A549 (cell line): ENCODE results near the gene CLEC10A. TPM values are rescaled to one million over a fixed set of nuclear protein-coding genes. Genes with fewer than 3 reads are reported as not detected.

ENCODE experiments used
- ATAC-seq, 2 experiments: fragments of 200-7000 bp in 1 of 2; fragments of >200 bp in 1 of 2; cut with Nextera tagmentation in 1 of 2; cut with Tn5 transposase in 1 of 2; 3 replicates each; pipeline versions ENCODE4 v1.8.0 to v1.9.1; 2018 to 2020; ENCODE audit warnings: mild to moderate bottlenecking in 1 of 2, moderate library complexity in 1 of 2
- CTCF ChIA-PET: fragments of 300-600 bp; sonication (Branson Sonifier 250); formaldehyde crosslinking; extraction: SDS; loops from one replicate; lab custom pipeline; 2021; ENCODE audit warnings: antibody characterized with exemption, inconsistent platforms; lab: Yijun Ruan, JAX
- POLR2A ChIA-PET: fragments of 350-600 bp; formaldehyde crosslinking; extraction: SDS; loops from one replicate; lab custom pipeline; 2021; ENCODE audit warnings: antibody characterized with exemption, inconsistent platforms; lab: Yijun Ruan, JAX
- DNase-seq, 2 experiments: peaks; one replicate each; pipeline versions ENCODE4 v3.0.0 to v3.0.0-alpha.2; 2011 to 2016; ENCODE audit warnings: low read depth in 1 of 2, low spot score in 1 of 2
- FAIRE-seq: peaks from 2 replicates; lab custom pipeline; 2011; peaks lifted over from hg19 to GRCh38; lab: Jason Lieb, UNC
- H3K27ac ChIP-seq, 2 experiments: fragments of >200 bp; sonication (Bioruptor Twin); formaldehyde crosslinking; 3 replicates each; pipeline ENCODE4 v1.5.1; 2016 to 2017
- H3K4me1 ChIP-seq: fragments of >200 bp; sonication (Bioruptor Twin); formaldehyde crosslinking; 3 replicates; pipeline ENCODE4 v1.6.1; 2016
- H3K4me2 ChIP-seq: fragments of >200 bp; sonication (Bioruptor Twin); formaldehyde crosslinking; 3 replicates; pipeline ENCODE4 v1.6.1; 2016
- H3K4me3 ChIP-seq: fragments of >200 bp; sonication (Bioruptor Twin); formaldehyde crosslinking; 3 replicates; pipeline ENCODE4 v1.5.1; 2016
- H3K9me3 ChIP-seq: fragments of >200 bp; sonication (Bioruptor Twin); formaldehyde crosslinking; 3 replicates; pipeline ENCODE4 v1.6.1; 2016
- ATOH8 ChIP-seq: fragments of 250-450 bp; sonication (Bioruptor Pico); IDR thresholded peaks from 2 replicates; pipeline ENCODE4 v1.5.0; 2020; ENCODE audit warnings: low read depth, mild to moderate bottlenecking, moderate library complexity
- BCL3 ChIP-seq: fragments of >200 bp; sonication (Bioruptor Twin); formaldehyde crosslinking; IDR thresholded peaks from 3 replicates; pipeline ENCODE4 v1.6.1; 2016
- BHLHE40 ChIP-seq: IDR thresholded peaks from 2 replicates; pipeline ENCODE4 v1.6.1; 2012; ENCODE audit warnings: low read depth, low read length, inconsistent platforms
- CBX8 ChIP-seq: fragments of 200-600 bp; sonication (generic); IDR thresholded peaks from 2 replicates; pipeline ENCODE4 v1.6.1; 2016
- CTCF ChIP-seq: fragments of >200 bp; sonication (Bioruptor Twin); formaldehyde crosslinking; IDR thresholded peaks from 3 replicates; pipeline ENCODE4 v1.5.1; 2016
- EHF ChIP-seq: fragments of 250-450 bp; sonication (Bioruptor Pico); IDR thresholded peaks from 2 replicates; pipeline ENCODE4 v1.5.0; 2020; ENCODE audit warnings: mild to moderate bottlenecking
- ELK1 ChIP-seq: fragments of 150-350 bp; IDR thresholded peaks from 2 replicates; pipeline ENCODE4 v1.6.1; 2014; ENCODE audit warnings: low read depth, mild to moderate bottlenecking, low read length
- EP300 ChIP-seq, 2 experiments: fragments of >200 bp; sonication (Bioruptor Twin); formaldehyde crosslinking; IDR thresholded peaks; 2 replicates in 1 of 2; 3 replicates in 1 of 2; pipeline ENCODE4 v1.6.1; 2016 to 2017
- ESRRA ChIP-seq: fragments of 150-350 bp; IDR thresholded peaks from 2 replicates; pipeline ENCODE4 v1.6.1; 2014; ENCODE audit warnings: mild to moderate bottlenecking, low read length, borderline replicate concordance
- FOXS1 ChIP-seq: fragments of 250-450 bp; sonication (Bioruptor Pico); IDR thresholded peaks from 2 replicates; pipeline ENCODE4 v1.5.0; 2020; ENCODE audit warnings: mild to moderate bottlenecking, moderate library complexity
- GATA3 ChIP-seq: IDR thresholded peaks from 2 replicates; pipeline ENCODE4 v1.6.1; 2012; ENCODE audit warnings: borderline replicate concordance
- HDAC2 ChIP-seq: fragments of 200-600 bp; sonication (generic); IDR thresholded peaks from 2 replicates; pipeline ENCODE4 v1.6.1; 2016
- JUNB ChIP-seq: fragments of >200 bp; sonication (Bioruptor Twin); formaldehyde crosslinking; IDR thresholded peaks from 2 replicates; pipeline ENCODE4 v1.6.1; 2016
- KDM1A ChIP-seq: fragments of 200-600 bp; sonication (generic); IDR thresholded peaks from 2 replicates; pipeline ENCODE4 v1.6.1; 2016; ENCODE audit warnings: low read depth, mild to moderate bottlenecking
- MAFK ChIP-seq: fragments of 450-650 bp; IDR thresholded peaks from 2 replicates; pipeline ENCODE4 v1.6.1; 2014; ENCODE audit not compliant: partially characterized antibody
- NR3C1 ChIP-seq: fragments of >200 bp; sonication (Bioruptor Twin); formaldehyde crosslinking; IDR thresholded peaks from 3 replicates; pipeline ENCODE4 v1.6.1; 2017
- POLR2A ChIP-seq: IDR thresholded peaks from 2 replicates; pipeline ENCODE4 v1.6.1; 2012; ENCODE audit warnings: mild to moderate bottlenecking, low read length
- RAD21 ChIP-seq, 2 experiments: fragments of >200 bp in 1 of 2; sonication (Bioruptor Twin) in 1 of 2; formaldehyde crosslinking in 1 of 2; IDR thresholded peaks in 1 of 2; conservative IDR thresholded peaks in 1 of 2; 2 replicates in 1 of 2; 3 replicates in 1 of 2; pipeline ENCODE4 v1.6.1; 2012 to 2018; ENCODE audit warnings: inconsistent platforms in 1 of 2
- REST ChIP-seq: fragments of 200-600 bp; sonication (generic); IDR thresholded peaks from 2 replicates; pipeline ENCODE4 v1.6.1; 2016; ENCODE audit warnings: antibody characterized with exemption, mild to moderate bottlenecking, moderate library complexity
- RFX5 ChIP-seq: fragments of 450-650 bp; IDR thresholded peaks from 2 replicates; pipeline ENCODE4 v1.7.1; 2014; ENCODE audit warnings: antibody characterized with exemption, mild to moderate bottlenecking, moderate library complexity
- RNF2 ChIP-seq: fragments of 200-600 bp; sonication (generic); IDR thresholded peaks from 2 replicates; pipeline ENCODE4 v1.6.1; 2016; ENCODE audit warnings: low read depth, mild to moderate bottlenecking, antibody characterized with exemption, moderate library complexity, borderline replicate concordance
- TP53 ChIP-seq: fragments of 250-450 bp; sonication (Bioruptor Pico); IDR thresholded peaks from 2 replicates; pipeline ENCODE4 v1.5.0; 2021; ENCODE audit warnings: mild to moderate bottlenecking, moderate library complexity
- ZFP36 ChIP-seq: fragments of 450-650 bp; IDR thresholded peaks from 2 replicates; pipeline ENCODE4 v1.6.1; 2014; ENCODE audit warnings: borderline replicate concordance; ENCODE audit not compliant: partially characterized antibody
- WGBS: methylation state at CpG from one replicate; pipeline ENCODE4 v1.1.6; 2017; ENCODE audit errors: missing lambda C conversion rate; 5-methylcytosine and 5-hydroxymethylcytosine counted together
- polyA plus RNA-seq, 4 experiments: library from polyadenylated mRNA; depleted of rRNA in 3 of 4; stranded (reverse); fragments of >200 nt; fragmentation: RNase III in 1 of 4; extraction: RNeasy Plus Mini Kit Qiagen cat#74134 plus additional on column Dnase treatment in 1 of 4; gene quantifications; 2 replicates in 3 of 4; 3 replicates in 1 of 4; pipeline ENCODE4 v1.2.3, GENCODE V29; 2011 to 2017

Gene CLEC10A
- polyA plus RNA-seq, 2 of the 4 experiments (the other 2 are of a cell fraction), result not detected

- 75% methylated on average over 10 of the region's 10 CpGs for WGBS
- TF ChIP-seq CBX8, result no peak
- TF ChIP-seq KDM1A, result no peak
- no peak for TF ChIP-seq ESRRA
- TF ChIP-seq BHLHE40, result no peak
- no peak for TF ChIP-seq RNF2
- TF ChIP-seq ELK1, result no peak
- no peak for TF ChIP-seq CTCF
- TF ChIP-seq ATOH8 (CRISPR knock-in tag), result no peak
- no peak for TF ChIP-seq GATA3
- TF ChIP-seq POLR2A, result no peak
- DNase-seq, result no peak
- Histone ChIP-seq H3K4me2 (no peak overlapping the region), H3K27ac (no peak overlapping the region), H3K9me3 (no peaks in the 10 kb centered on the region), H3K4me1 (peaks cover 4% of the 10 kb centered on the region; the same call in 2 of the 3 replicates), H3K4me3 (no peak overlapping the region)
- ChIA-PET POLR2A (interaction anchor here (0.7 kb wide), 1 partner anchor 63 kb away, joined by 3 read pairs; no protein-coding TSS in a partner anchor), CTCF (interaction anchor here (0.9 to 1.8 kb wide), 8 partner anchors 22 to 187 kb away, joined by 3 to 14 read pairs (median 4); partner anchors contain the start of gene CLEC10A)
- no peak for ATAC-seq
- FAIRE-seq, result no peak
Observed at GRCh38 chr17:7109461-7110322, 29.6 kb upstream of the CLEC10A start.

- no peak for ATAC-seq
- ChIA-PET CTCF (interaction anchor here (0.7 to 1.8 kb wide), 7 partner anchors 22 to 63 kb away, joined by 3 to 8 read pairs (median 3); partner anchors contain the start of gene CLEC10A), POLR2A (no interaction called here)
- TF ChIP-seq RAD21 (conservative IDR thresholded peaks at IDR 0.05 in 1 of 2, IDR thresholded peaks at IDR 0.05 in 1 of 2) (no peak), EP300 (IDR thresholded peaks at IDR 0.05) (no peak), MAFK (no peak), NR3C1 (no peak), ESRRA (no peak), BCL3 (no peak), ZFP36 (no peak), POLR2A (no peak), TP53 (no peak)
- no peak overlapping the region for H3K4me2 ChIP-seq
- no peak for DNase-seq
- H3K9me3 ChIP-seq, result no peaks in the 10 kb centered on the region
- WGBS, result 74% methylated on average over 6 of the region's 9 CpGs
- H3K4me1 ChIP-seq, result no peaks in the 10 kb centered on the region
- H3K4me3 ChIP-seq, result no peak overlapping the region
- FAIRE-seq, result no peak
- H3K27ac ChIP-seq, result no peak overlapping the region
Observed at GRCh38 chr17:7108981-7109380, 28.9 kb upstream of the CLEC10A start.

GRCh38 chr17:7108560-7108925 is 28.5 kb upstream of the CLEC10A start:
- Histone ChIP-seq H3K27ac (no peak overlapping the region), H3K4me3 (no peak overlapping the region), H3K9me3 (no peaks in the 10 kb centered on the region), H3K4me1 (no peaks in the 10 kb centered on the region), H3K4me2 (no peak overlapping the region)
- ChIA-PET CTCF (interaction anchor here (0.7 to 1.8 kb wide), 6 partner anchors 21 to 63 kb away, joined by 3 to 8 read pairs (median 4); no protein-coding TSS in a partner anchor), POLR2A (no interaction called here)
- ATAC-seq (no peak), FAIRE-seq (no peak), DNase-seq (no peak)
- WGBS, result 79% methylated on average over 10 of the region's 10 CpGs
- TF ChIP-seq REST (no peak), ELK1 (no peak), GATA3 (no peak), EP300 (IDR thresholded peaks at IDR 0.05) (no peak), RFX5 (no peak), CBX8 (no peak), FOXS1 (CRISPR knock-in tag) (no peak), RAD21 (conservative IDR thresholded peaks at IDR 0.05 in 1 of 2, IDR thresholded peaks at IDR 0.05 in 1 of 2) (no peak), EHF (no peak), HDAC2 (no peak), JUNB (no peak)
